NCI-H2196 (cell line): Measurements from ENCODE around the gene CCIN.
A peak's percentile ranks its signal among the peaks of the same experiment; 100 is the strongest.
"Not testable (repeated sequence)": the region's sequence is repeated elsewhere in the genome, so short reads cannot be mapped to it uniquely, and the experiment has no call there.

Experiments used
- DNase-seq: peaks from one replicate; lab custom pipeline; 2025; ENCODE audit not compliant: unreplicated experiment; lab: John Stamatoyannopoulos, UW

The CCIN gene

GRCh38 chr9:36158122-36158521 lies 11.1 kb upstream of the CCIN start:
- DNase-seq = no peak

- no peak for DNase-seq
Measured at GRCh38 chr9:36158917-36159316, 10.3 kb upstream of the CCIN start.

GRCh38 chr9:36159509-36159908 lies 9.7 kb upstream of the CCIN start:
- DNase-seq = not testable (repeated sequence)

DNA sequence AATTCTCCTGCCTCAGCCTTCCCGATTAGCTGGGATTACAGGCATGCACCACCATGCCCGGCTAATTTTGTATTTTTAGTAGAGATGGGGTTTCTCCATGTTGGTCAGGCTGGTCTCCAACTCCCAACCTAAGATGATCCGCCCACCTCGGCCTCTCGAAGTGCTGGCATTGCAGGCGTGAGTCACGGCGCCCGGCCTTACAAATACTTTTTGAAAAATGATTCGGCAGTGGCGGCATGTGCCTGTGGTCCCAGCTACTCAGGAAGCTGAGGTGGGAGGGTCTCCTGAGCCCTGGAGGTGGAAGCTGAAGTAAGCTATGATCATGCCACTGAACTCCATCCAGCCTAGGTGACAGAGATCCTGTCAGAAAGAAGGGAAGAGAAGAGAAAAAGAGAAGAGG lies 9.1 kb upstream of the CCIN start:
- DNase-seq = not testable (repeated sequence)

DNA sequence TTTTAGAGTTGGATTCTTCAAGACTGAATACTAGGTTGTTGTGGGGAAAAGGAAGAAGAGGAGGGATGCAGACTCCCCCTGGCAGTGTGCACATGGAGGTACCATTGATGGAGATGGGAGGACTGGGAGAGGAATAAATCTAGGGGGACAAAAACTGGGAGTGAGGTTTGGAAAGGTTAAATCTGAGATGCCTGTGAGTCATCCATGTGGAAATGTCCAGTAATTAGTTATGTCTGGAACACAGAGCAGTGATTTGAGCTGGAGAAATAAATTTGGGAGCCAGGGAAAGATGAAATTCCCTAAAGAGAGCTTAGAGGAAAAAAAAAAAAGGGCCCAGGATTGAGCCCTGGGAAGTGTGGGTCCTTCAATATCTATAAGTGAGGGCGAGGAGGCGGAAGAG lies 8.0 kb upstream of the CCIN start:
- DNase-seq = no peak

- no peak for DNase-seq
Measured at GRCh38 chr9:36162211-36162738, 6.9 kb upstream of the CCIN start.

- no peak for DNase-seq
Measured at GRCh38 chr9:36163049-36163785, 6.0 kb upstream of the CCIN start.

GRCh38 chr9:36163786-36164170 lies 5.4 kb upstream of the CCIN start:
- DNase-seq = no peak

GRCh38 chr9:36164372-36164771 lies 4.8 kb upstream of the CCIN start:
- no peak for DNase-seq

DNA sequence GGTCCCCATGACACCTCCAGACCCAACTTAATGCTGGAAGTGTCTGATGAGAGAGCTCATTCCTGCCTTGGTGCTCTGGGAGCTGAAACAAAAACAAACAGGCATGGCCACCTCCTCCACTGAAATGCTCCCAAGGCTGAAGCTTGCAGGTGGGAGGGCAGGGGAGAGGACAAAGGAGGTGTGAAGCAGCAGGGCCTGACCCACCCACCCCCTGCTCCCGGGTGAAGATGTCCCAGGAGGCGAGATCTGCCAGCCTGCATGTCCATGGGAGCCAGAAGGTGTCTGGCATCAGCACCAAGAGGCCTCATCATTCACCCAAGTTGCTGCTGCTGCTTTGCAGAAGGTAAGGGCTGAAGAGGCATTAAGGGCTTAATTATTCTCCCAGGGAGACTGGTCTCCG lies 4.2 kb upstream of the CCIN start:
- DNase-seq = no peak

GRCh38 chr9:36165826-36166167 lies 3.4 kb upstream of the CCIN start:
- no peak for DNase-seq

DNA sequence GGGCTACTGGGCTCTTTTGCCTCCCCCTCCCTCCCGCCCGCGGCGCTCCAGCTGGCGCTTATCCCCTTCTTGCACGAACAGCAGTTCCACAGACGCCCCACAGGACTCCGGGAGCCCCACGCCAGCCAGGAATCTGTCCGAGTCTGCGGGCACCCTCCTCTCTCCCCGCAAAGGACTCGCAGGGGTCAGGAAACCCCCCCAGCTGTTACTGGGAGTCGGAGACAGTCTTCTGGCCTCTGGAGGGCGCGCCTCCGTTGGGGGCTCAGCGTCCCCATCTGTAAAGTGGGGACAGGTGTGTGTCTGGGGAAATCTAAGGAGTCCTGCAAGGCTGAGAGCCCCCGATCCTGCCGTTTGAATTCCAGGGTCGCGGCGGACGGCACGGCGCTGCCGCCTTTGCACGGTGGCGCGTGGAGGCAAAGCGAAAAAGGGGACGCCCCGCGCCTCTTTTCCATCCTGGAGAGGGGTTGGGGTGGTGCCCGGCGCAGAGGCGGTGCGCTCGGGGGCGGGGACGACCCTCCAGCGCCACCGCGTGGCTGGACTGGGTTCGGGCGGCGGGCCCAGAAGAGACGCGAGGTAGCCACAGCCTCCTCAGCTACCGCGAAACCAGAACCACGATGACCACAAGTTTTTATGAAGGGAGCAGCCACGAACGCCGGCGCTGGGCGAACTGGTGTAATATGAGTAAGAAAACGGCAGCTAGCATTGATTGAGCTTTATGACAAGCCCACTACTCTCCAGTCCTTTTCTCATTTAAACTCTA lies 2.8 kb upstream of the CCIN start:
- peak; percentile 74 for DNase-seq

GRCh38 chr9:36169708-36170107 lies 520 bp downstream of the CCIN start:
- DNase-seq = no peak

DNA sequence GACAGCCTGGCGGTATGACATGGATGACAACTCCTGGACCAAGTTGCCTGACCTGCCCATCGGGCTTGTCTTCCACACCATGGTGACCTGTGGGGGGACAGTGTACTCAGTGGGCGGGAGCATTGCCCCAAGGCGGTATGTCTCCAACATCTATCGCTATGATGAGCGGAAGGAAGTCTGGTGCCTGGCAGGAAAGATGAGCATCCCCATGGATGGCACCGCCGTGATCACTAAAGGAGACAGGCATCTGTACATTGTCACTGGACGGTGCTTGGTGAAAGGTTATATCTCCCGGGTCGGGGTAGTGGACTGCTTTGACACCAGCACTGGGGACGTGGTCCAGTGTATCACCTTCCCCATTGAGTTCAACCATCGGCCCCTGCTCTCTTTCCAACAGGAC lies 1.3 kb downstream of the CCIN start:
- no peak for DNase-seq

DNA sequence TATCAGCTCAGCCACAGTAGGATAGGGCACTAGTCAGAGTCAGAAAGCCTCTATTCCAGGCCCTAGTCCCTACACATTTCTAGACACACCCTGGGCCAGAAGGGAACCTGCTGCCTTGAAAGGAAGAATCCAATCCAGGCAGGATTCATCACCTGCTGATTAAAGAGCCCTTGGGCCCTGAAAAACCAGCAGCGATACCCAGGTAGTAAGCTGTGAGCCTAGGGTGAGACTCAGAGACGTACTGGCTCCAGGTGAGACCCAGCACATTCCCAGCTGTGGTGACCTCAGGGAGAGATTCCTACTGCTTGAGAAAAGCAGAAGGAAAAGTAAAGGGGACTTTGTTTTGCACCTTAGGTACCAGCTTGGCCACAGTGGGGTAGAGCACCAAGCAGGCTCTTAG lies 4.7 kb downstream of the CCIN start:
- no peak for DNase-seq

DNA sequence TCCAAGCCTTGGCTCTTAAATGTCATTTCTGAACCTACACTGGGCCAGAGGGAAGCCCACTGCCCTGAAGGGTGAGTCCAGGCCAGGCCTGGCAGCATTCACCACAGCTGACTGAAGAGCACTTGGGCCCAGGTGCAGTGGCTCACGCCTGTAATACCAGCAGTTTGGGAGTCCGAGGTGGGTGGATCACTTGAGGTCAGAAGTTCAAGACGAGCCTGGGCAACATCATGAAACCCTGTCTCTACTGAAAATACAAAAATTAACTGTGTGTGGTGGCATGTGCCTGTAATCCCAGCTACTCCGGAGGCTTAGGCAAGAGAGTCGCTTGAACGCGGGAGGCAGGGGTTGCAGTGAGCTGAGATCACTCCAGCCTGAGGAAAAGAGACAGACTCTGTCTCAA lies 5.1 kb downstream of the CCIN start:
- no peak for DNase-seq

GRCh38 chr9:36174731-36175130 lies 5.5 kb downstream of the CCIN start:
- DNase-seq = no peak

DNA sequence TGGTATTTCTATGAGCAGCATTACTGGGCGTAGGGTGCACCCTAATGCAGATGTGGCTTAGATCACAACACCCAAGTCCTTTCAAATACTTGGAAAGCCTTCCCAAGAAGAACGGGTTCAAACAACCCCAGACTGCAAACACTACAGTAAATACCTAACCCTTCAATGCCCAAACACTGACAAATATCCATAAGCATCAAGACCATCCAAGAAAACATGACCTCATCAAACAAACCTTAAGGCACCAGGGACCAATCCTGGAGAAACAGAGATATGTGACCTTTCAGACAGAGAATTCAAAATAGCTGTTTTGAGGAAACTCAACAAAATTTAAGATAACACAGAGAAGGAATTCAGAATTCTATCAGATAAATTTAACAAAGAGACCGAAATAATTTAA lies 6.0 kb downstream of the CCIN start:
- DNase-seq = not testable (repeated sequence)

GRCh38 chr9:36176496-36176895 lies 7.3 kb downstream of the CCIN start:
- not testable (repeated sequence) for DNase-seq

DNA sequence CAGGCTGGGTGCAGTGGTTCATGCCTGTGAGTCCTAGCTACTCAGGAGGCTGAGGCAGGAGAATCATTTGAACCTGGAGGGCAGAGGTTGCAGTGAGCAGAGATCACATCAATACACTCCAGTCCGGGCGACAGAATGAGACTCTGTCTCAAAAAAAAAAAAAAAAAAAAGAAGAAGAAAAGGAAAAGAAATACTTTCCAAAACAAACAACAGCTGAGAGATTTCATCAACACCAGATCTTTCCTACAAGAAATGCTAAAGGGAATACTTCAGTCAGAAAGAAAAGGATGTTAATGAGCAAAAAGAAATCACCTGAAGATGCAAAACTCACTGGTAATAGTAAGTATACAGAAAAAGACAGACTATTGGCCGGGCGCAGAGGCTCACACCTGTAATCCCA lies 8.4 kb downstream of the CCIN start:
- no peak for DNase-seq

DNA sequence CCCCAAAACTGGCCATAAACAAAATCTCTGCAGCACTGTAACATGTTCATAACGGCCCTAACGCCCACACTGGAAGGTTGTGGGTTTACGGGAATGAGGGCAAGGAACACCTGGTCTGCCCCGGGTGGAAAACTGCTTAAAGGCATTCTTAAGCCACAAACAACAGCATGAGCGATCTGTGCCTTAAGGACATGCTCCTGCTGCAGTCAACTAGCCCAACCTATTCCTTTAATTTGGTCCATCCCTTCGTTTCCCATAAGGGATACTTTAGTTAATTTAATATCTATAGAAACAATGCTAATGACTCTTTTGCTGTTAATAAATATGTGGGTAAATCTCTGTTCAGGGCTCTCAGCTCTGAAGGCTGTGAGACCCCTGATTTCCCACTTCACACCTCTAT lies 11.1 kb downstream of the CCIN start:
- not testable (repeated sequence) for DNase-seq

DNA sequence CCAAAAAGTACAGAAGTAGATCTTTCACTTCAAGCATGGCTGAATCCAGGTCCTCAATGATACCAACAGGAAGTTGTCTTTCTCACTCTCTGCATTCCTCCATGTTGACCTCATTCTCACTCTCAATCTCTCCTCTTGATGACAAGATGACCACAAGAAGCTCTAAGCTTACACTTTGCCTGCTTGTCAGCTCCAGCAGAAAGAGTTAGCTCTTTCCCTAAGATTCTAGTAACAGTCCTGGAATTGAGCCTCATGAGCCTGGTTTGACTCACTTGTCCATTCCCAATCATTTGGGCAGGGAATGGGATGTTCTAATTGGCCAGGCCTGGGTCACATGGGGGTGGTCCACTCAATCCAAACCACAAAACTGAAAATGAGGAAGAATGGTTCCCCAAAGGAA lies 18.2 kb downstream of the CCIN start:
- DNase-seq = peak; percentile 9

GRCh38 chr9:36188212-36188611 lies 19.0 kb downstream of the CCIN start:
- DNase-seq = no peak
